ENCODE results near the gene LDB2.
"Not testable (repeated sequence)": the region's sequence is repeated elsewhere in the genome, so short reads cannot be mapped to it uniquely, and the experiment has no call there.

LDB2 gene

DNA sequence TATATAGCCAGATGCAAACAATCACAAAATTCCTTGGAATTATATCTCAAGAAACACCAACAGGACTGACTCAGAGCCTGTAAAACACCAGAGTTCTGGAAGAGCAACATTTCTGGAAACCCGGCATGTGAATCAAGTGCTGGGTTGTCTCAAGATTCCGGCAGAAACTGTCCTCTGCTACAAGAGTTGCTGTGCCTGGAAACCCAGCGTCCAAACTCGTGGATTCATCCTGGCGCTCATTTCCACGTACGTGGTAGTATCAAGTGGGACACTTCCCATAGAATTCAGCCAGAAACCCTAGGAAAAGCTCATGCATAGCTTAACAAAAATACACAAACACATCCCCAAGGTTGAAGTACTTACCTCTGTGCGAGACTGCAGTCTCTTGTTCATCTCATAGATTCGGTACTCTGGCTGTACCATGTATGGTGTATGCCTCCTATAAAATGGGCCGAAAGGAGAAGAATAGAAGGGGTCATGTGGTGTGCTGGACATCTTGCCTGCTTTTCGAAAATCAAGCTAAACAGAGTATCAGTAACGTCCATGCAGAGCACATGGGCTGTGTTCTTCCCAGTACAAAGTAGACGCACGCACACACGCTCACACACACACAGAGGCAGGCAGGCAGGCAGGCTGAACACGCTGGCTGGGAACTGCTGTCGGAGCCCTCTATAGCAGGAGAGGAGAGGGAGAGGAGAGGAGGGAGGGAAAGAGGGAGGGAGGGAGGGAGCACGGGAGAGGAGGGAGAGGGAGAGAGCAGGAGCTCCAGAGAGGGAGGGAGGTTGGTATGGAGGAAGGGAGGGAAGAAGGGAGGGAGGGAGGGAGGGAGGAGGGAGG, at the start of gene LDB2:
Gene LDB2, minus strand, starts transcription at position 655 of the 837 bp plus-strand sequence.
- Histone ChIP-seq H3K79me2 (ENCODE audit: control insufficient read depth, insufficient read depth, low read length, unreplicated experiment) (no peaks in the 10 kb centered on the region), H3K36me3 (ENCODE audit: insufficient read depth, low read length) (no peaks in the 10 kb centered on the region), H2AFZ (ENCODE audit: low read length, unreplicated experiment) (peak within 1 kb of the TSS; percentile 94), H3K4me1 (ENCODE audit: control insufficient read depth, insufficient read depth, low read length, unreplicated experiment) (peaks cover 32% of the 10 kb centered on the region), H3K27ac (ENCODE audit: low read depth, low read length) (peak within 1 kb of the TSS; percentile 36; the same call in 1 of the 2 replicates), H3K4me3 (ENCODE audit: low read depth, low read length) (peak within 1 kb of the TSS; percentile 87), H3K27me3 (ENCODE audit: insufficient read depth, low read length) (no peaks in the 10 kb centered on the region)

DNA sequence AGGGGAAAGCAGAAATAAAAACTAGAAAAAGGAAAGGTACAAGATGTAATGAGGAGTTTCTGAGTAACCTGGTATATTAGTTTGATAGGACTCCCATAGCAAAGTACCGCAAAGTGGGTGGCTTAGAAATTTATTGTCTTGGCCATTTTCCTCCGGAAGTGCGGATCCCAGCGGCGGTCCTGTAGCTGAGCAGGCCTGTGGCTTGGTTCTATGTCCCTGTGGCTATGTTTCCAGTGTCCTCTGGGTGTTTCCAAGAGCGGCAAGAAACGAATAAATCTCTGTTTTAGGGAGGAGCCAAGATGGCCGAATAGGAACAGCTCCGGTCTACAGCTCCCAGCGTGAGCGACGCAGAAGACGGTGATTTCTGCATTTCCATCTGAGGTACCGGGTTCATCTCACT, 44.0 kb upstream of the LDB2 start:
- Histone ChIP-seq H3K4me3 (ENCODE audit: low read depth, low read length) (no peak overlapping the region), H3K27me3 (ENCODE audit: insufficient read depth, low read length) (peaks cover 10% of the 10 kb centered on the region; the same call in 1 of the 2 replicates), H3K36me3 (ENCODE audit: insufficient read depth, low read length) (no peaks in the 10 kb centered on the region), H3K27ac (ENCODE audit: low read depth, low read length) (no peak overlapping the region), H3K4me1 (ENCODE audit: control insufficient read depth, insufficient read depth, low read length, unreplicated experiment) (no peaks in the 10 kb centered on the region), H2AFZ (ENCODE audit: low read length, unreplicated experiment) (no peak overlapping the region), H3K79me2 (ENCODE audit: control insufficient read depth, insufficient read depth, low read length, unreplicated experiment) (no peaks in the 10 kb centered on the region)

DNA sequence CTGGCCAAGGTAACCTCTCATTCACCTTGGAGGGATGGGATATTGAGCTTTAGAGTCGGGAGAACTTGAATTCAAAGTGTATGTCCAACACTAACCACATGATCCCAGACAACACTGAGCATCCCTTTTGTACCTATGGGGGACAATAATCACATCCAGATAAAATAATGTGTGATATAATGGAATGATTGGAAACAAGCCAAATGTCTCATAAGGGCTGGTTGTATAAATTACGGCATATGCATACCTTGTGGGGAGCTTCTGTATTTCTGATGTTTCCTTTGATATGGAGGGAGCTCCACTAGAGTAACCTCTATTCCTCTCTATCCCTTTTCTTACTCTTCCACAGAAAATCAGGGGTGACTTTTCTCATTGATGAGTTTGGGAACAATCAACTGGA, 40.7 kb upstream of the LDB2 start:
- Histone ChIP-seq H2AFZ (ENCODE audit: low read length, unreplicated experiment) (no peak overlapping the region), H3K4me3 (ENCODE audit: low read depth, low read length) (no peak overlapping the region), H3K27me3 (ENCODE audit: insufficient read depth, low read length) (peaks cover 10% of the 10 kb centered on the region; the same call in 1 of the 2 replicates), H3K4me1 (ENCODE audit: control insufficient read depth, insufficient read depth, low read length, unreplicated experiment) (no peaks in the 10 kb centered on the region), H3K27ac (ENCODE audit: low read depth, low read length) (no peak overlapping the region), H3K36me3 (ENCODE audit: insufficient read depth, low read length) (no peaks in the 10 kb centered on the region), H3K79me2 (ENCODE audit: control insufficient read depth, insufficient read depth, low read length, unreplicated experiment) (no peaks in the 10 kb centered on the region)

DNA sequence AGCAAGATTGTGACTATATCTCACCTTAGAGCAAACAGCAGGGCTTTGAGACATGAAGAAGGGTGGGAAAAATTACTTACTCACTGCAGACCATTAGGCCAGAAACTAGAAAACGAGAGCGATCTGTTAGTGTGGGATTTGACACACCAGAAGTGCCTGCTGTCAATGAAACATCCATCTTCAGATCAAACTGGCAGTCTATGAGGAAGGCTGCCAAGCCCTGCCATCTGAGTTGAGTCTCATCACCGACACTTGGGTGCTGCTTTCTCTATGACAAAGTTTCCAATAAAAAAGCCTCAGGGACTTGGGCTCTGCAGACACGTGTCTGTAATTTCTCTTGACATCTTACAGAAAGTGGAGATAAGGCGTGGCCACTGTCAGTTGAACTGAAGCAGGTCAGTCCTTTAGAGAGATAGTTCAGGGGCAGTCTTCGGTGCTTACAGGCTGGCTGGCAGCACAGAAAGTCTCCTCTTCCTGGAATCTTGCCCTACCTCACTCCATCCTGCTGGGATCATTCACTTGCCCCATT, 40.1 kb upstream of the LDB2 start:
- H3K79me2 ChIP-seq (ENCODE audit: control insufficient read depth, insufficient read depth, low read length, unreplicated experiment): no peaks in the 10 kb centered on the region
- no peak overlapping the region for H3K4me3 ChIP-seq (ENCODE audit: low read depth, low read length)
- H3K36me3 ChIP-seq (ENCODE audit: insufficient read depth, low read length): no peaks in the 10 kb centered on the region
- peaks cover 10% of the 10 kb centered on the region; the same call in 1 of the 2 replicates for H3K27me3 ChIP-seq (ENCODE audit: insufficient read depth, low read length)
- no peak overlapping the region for H2AFZ ChIP-seq (ENCODE audit: low read length, unreplicated experiment)
- no peaks in the 10 kb centered on the region for H3K4me1 ChIP-seq (ENCODE audit: control insufficient read depth, insufficient read depth, low read length, unreplicated experiment)
- H3K27ac ChIP-seq (ENCODE audit: low read depth, low read length): no peak overlapping the region

DNA sequence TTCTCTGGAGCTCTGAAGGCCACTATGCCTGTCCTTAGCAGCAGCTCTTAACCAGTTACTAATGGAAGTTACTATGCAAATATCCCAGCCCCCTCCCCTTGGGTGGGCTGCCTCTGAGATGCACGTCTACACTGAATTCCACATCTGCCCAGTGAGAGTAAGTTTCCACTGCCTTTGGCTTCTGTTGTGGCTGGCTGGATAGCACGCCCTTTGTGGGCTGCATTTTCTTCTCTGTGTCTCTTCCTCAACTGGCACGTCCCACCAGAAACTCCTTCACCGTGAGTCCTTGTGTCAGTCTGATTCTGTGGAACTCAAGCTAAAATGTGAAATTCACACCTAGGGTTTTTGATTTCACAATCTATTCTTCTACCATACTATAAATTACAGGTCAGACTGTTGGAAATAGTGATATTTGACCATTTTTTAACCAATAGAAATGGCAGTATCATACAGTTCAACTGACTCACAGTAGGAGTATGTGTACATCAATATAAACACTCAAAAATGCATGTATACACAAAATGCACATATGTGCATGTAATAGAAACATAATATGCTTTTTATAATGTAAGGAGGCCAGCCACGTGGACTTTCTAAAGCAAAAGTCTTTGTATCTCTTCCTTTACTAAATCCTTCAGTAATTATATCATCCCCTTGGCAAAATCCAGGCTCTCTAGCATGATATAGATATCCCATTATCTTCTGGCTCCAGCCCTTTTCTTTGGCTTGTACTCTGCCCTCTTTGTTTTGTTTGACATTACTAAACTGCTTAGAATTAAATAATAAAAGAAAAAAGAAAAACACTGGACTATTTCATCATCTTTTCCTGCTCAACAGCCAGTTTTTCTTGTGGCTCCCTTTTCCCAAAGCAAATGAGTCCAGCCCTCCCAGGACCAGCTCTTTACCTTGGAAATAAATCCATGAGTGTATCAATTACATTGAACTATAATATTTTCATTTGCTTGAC, 33.2 kb upstream of the LDB2 start:
- Histone ChIP-seq H3K4me3 (ENCODE audit: low read depth, low read length) (no peak overlapping the region), H3K27me3 (ENCODE audit: insufficient read depth, low read length) (no peaks in the 10 kb centered on the region), H3K4me1 (ENCODE audit: control insufficient read depth, insufficient read depth, low read length, unreplicated experiment) (peaks cover 6% of the 10 kb centered on the region), H3K36me3 (ENCODE audit: insufficient read depth, low read length) (no peaks in the 10 kb centered on the region), H3K79me2 (ENCODE audit: control insufficient read depth, insufficient read depth, low read length, unreplicated experiment) (no peaks in the 10 kb centered on the region), H3K27ac (ENCODE audit: low read depth, low read length) (no peak overlapping the region), H2AFZ (ENCODE audit: low read length, unreplicated experiment) (no peak overlapping the region)

DNA sequence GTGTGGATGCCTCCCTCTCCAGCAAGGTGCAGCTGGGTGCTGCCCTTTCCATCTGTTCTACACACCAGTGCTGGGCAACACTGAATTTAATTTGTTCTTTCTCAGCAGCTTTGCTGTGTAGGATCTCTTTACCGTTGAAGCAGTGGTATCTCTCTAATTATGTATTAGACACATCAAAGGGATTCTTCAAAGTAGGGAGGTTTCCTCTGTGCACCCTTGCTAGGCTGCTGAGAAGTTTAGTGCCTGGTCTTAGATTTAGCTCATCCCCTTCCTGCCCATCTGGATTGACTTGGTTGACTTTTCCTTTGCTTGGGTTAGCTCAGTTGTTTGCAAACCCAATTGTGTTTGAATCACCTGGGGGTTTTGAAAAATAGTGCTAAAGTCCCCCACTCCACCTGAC, 27.8 kb upstream of the LDB2 start:
- Histone ChIP-seq H3K36me3 (ENCODE audit: insufficient read depth, low read length) (no peaks in the 10 kb centered on the region), H3K4me1 (ENCODE audit: control insufficient read depth, insufficient read depth, low read length, unreplicated experiment) (no peaks in the 10 kb centered on the region), H3K79me2 (ENCODE audit: control insufficient read depth, insufficient read depth, low read length, unreplicated experiment) (no peaks in the 10 kb centered on the region), H3K27ac (ENCODE audit: low read depth, low read length) (no peak overlapping the region), H2AFZ (ENCODE audit: low read length, unreplicated experiment) (no peak overlapping the region), H3K27me3 (ENCODE audit: insufficient read depth, low read length) (0 out of 2 replicates have a peak, but pooled peaks cover 10% of the 10 kb centered on the region), H3K4me3 (ENCODE audit: low read depth, low read length) (no peak overlapping the region)

DNA sequence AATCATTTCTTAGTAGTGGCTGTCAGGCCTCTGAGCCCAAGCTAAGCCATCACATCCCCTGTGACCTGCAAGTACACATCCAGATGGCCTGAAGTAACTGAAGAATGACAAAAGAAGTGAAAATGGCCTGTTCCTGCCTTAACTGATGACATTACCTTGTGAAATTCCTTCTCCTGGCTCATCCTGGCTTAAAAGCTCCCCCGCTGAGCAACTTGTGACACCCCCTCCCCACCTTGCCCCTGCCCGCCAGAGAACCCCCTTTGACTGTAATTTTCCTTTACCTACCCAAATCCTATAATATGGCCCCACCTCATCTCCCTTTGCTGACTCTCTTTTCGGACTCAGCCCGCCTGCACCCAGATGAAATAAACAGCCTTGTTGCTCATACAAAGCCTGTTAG, 20.3 kb upstream of the LDB2 start:
- not testable (repeated sequence) for H3K4me1 ChIP-seq (ENCODE audit: control insufficient read depth, insufficient read depth, low read length, unreplicated experiment); H3K27ac ChIP-seq (ENCODE audit: low read depth, low read length); H3K36me3 ChIP-seq (ENCODE audit: insufficient read depth, low read length); H3K79me2 ChIP-seq (ENCODE audit: control insufficient read depth, insufficient read depth, low read length, unreplicated experiment); H2AFZ ChIP-seq (ENCODE audit: low read length, unreplicated experiment); H3K4me3 ChIP-seq (ENCODE audit: low read depth, low read length); H3K27me3 ChIP-seq (ENCODE audit: insufficient read depth, low read length)

DNA sequence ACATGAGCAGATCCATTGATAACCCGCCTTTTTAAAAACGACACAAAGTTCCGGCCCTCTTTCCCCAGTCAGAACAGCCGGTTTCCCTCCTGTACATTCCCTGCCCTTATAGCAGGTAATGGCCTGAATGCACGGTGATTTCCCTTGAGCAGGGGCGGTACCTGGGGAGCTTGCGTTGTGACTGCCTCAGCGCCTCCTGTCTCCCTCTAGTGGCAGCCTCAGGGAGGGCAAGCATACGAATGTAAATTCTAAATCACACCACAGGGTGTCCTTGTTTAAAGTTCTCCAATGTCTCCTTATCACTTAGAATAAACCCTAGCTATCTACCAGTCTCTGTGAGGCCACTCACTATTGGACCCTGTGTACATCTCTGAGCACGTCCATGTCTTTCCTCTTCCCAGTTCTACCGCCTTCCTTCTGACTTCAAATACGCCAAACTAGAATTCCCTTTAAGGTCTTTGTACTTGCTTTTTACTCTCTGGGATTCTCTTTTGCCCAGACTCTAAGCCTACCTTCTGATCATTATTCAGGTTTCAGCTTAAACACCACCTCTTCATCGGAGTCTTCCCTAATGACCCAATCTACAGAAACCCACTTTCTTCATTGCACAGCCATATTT, 18.4 kb upstream of the LDB2 start:
- Histone ChIP-seq H3K36me3 (ENCODE audit: insufficient read depth, low read length) (no peaks in the 10 kb centered on the region), H3K79me2 (ENCODE audit: control insufficient read depth, insufficient read depth, low read length, unreplicated experiment) (no peaks in the 10 kb centered on the region)

DNA sequence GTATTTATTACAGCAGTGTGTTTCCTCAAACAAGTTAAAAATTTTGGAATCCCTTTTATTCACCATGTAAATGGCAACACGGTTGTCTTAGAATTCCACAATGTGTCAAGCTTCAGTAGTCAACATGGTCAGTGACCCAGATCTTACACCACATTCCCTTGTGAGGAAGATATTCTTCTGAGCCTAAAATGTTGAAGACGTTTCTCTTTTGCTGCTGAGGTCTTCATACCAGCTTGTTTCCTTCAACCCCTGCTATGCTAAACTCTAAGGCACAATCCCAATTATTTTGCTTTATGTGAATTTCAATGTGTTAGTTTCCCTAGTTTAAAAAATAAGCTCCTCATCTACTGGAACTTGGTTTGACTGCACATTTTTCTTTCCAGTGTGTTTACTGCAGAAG, 17.6 kb upstream of the LDB2 start:
- Histone ChIP-seq H3K36me3 (ENCODE audit: insufficient read depth, low read length) (no peaks in the 10 kb centered on the region), H3K4me3 (ENCODE audit: low read depth, low read length) (no peak overlapping the region), H2AFZ (ENCODE audit: low read length, unreplicated experiment) (no peak overlapping the region), H3K27me3 (ENCODE audit: insufficient read depth, low read length) (no peaks in the 10 kb centered on the region), H3K4me1 (ENCODE audit: control insufficient read depth, insufficient read depth, low read length, unreplicated experiment) (peaks cover 5% of the 10 kb centered on the region), H3K79me2 (ENCODE audit: control insufficient read depth, insufficient read depth, low read length, unreplicated experiment) (no peaks in the 10 kb centered on the region), H3K27ac (ENCODE audit: low read depth, low read length) (no peak overlapping the region)

More for the DNA sequence above, 18.4 kb upstream of the LDB2 start:
- Histone ChIP-seq H3K4me3 (ENCODE audit: low read depth, low read length) (no peak overlapping the region), H3K4me1 (ENCODE audit: control insufficient read depth, insufficient read depth, low read length, unreplicated experiment) (peaks cover 5% of the 10 kb centered on the region), H3K27me3 (ENCODE audit: insufficient read depth, low read length) (no peaks in the 10 kb centered on the region), H3K27ac (ENCODE audit: low read depth, low read length) (no peak overlapping the region), H2AFZ (ENCODE audit: low read length, unreplicated experiment) (no peak overlapping the region)

DNA sequence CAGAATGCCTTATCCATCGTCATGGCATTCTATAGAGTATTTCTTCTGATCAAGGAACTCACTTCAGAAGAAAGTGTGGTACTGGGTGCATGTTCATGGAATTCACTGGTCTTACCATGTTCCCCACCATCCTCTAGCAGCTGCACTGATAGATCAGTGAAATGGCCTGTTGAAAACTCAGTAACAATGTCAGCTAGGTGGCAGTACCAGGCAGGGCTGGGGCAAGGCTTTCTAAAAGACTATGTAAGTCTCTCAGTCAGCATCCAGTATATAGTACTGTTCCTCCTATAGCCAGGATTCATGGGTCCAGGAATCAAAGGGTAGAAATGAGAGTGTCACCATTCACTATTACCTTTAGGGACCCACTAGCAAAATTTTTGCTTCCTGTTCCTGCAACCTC, 15.8 kb upstream of the LDB2 start:
- no peaks in the 10 kb centered on the region for H3K36me3 ChIP-seq (ENCODE audit: insufficient read depth, low read length)
- H3K4me3 ChIP-seq (ENCODE audit: low read depth, low read length): no peak overlapping the region
- no peak overlapping the region for H3K27ac ChIP-seq (ENCODE audit: low read depth, low read length)
- peaks cover 5% of the 10 kb centered on the region for H3K4me1 ChIP-seq (ENCODE audit: control insufficient read depth, insufficient read depth, low read length, unreplicated experiment)
- no peak overlapping the region for H2AFZ ChIP-seq (ENCODE audit: low read length, unreplicated experiment)
- no peaks in the 10 kb centered on the region for H3K79me2 ChIP-seq (ENCODE audit: control insufficient read depth, insufficient read depth, low read length, unreplicated experiment)
- H3K27me3 ChIP-seq (ENCODE audit: insufficient read depth, low read length): peaks cover 6% of the 10 kb centered on the region
